NCI-H1105 (cell line): ENCODE data around the gene ERH.
"Not testable (repeated sequence)": the region's sequence is repeated elsewhere in the genome, so short reads cannot be mapped to it uniquely, and the experiment has no call there.

Experiments
- DNase-seq: peaks from one replicate; lab custom pipeline; 2025; lab: John Stamatoyannopoulos, UW

ERH gene

GRCh38 chr14:69395929-69396328, 2.2 kb downstream of the ERH start:
- no peak for DNase-seq

- DNase-seq: no peak
Measured at GRCh38 chr14:69392481-69392880, 5.6 kb downstream of the ERH start.

DNA sequence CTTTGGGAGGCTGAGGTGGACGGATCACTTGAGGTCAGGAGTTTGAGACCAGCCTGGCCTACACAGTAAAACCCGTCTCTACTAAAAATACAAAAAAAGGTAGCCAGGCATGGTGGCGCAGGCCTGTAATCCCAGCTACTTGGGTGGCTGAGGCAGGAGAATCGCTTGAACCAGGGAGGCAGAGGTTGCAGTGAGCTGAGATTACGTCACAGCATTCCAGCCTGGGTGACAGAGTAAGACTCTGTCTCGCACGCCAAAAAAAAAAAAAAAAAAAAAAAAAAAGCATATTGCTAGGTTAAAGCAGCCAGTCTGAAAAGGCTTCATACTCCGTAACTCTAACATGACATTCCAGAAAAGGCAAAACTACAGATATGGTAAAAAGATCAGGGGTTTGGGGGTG, 6.7 kb downstream of the ERH start:
- not testable (repeated sequence) for DNase-seq

DNA sequence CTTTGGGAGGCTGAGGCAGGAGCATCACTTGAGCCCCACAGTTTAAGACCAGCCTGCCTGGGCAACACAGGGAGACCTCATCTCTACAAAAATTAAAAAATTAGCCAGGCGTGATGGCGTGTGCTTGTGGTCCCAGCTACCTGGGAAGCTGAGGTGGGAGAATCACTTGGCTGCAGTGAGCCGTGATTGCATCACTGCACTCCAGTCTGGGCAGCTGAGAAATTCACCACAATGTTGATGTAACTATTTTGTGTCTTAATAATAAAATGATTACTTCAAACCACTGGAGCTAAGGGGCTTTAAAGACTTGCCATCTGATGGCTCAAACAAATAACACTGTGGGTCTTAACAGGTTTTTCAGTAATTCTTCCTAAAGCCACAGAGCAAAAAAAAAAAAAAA, 10.8 kb downstream of the ERH start:
- DNase-seq: no peak

DNA sequence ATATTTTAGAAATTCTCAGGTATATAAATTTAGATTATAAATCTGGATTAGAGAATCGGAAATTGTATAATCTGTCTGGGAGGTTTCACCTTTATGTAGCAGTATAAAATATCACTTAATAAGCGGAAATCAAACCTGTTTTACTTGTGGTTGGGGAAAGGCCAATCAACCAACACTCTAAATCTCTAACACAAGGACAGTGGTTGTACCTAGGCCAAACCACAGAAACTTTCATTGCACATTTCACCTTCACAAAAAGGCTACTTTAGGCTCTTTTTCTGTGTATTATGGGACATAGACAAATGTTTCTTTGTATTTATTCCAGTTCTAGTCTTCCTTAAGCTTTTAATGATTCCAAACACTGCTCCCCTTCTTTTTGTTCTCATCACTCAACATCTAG, 19.8 kb downstream of the ERH start:
- no peak for DNase-seq

DNA sequence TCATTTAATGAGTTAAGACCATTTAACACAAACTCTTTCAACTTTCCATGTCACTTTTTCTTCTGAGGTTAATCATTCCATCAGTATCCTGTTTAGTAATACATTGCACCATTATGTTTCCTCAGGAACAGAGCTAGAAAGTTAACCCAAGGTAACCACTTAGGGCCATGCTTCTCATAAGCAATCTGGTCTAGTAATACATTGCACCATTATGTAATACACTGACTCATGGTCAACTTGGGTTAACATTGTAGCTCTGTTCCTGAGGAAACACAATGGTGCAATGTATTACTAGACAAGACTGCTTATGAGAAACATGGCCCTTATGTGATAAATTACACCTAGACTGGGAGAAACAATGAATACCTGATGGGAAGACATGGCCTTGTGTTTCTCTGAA, 21.7 kb downstream of the ERH start:
- DNase-seq: no peak

DNA sequence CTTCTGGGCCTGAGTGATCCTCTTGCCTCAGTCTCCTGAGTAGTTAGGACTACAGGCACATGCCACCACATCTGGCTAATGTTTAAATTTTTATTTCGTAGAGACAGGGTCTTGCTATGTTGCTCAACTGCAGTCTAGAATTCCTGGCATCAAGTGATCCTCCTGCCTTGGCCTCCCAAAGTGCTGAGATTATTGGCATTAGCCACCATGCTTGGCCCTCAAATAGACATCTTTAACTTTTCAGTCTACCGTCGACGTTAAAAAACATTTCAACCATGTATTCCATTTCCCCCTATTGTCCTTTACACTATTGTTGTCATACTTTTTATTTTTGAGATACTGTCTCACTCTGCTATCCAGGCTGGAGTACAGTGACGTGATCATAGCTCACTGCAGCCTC, 22.4 kb downstream of the ERH start:
- DNase-seq: no peak

DNA sequence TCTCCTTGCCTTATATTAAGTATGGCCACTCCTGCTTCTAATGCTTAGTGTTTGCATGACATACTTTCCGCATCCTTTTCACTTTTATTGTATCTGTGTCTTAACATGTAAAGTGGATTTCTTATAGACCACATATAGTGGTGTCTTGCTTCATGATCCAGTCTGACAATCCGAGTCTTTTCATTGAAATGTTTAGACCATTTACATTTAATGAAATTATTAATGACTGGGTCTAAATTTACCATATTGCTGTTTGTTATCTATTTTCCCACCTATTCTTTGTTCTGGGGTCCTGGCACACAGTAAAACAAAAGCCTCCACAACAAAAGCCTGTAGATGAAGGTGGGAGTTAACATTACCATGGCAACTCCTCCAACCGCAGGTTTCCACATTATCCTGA, 22.9 kb downstream of the ERH start:
- no peak for DNase-seq

- DNase-seq: no peak
Measured at GRCh38 chr14:69374235-69374634, 23.9 kb downstream of the ERH start.

GRCh38 chr14:69373104-69373503, 25.0 kb downstream of the ERH start:
- no peak for DNase-seq

DNA sequence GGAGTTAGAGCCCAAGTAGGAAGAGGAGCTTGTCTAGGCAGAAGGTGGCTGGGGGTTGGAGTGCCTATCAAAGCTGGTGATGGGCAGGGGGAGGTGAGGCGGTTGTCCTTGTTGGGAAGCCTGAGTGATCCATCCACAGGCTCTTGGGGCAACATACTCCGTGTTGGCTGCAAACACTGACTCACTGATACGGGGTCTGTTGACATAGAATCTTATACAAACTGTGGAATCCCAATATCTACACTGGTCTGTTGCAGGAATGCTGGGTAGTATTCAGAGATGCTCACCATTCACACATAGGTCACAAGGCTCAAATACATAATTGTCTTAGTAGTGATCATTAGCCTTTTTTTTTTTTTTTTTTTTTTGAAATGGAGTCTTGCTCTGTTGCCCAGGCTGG, 26.0 kb downstream of the ERH start:
- DNase-seq: no peak

DNA sequence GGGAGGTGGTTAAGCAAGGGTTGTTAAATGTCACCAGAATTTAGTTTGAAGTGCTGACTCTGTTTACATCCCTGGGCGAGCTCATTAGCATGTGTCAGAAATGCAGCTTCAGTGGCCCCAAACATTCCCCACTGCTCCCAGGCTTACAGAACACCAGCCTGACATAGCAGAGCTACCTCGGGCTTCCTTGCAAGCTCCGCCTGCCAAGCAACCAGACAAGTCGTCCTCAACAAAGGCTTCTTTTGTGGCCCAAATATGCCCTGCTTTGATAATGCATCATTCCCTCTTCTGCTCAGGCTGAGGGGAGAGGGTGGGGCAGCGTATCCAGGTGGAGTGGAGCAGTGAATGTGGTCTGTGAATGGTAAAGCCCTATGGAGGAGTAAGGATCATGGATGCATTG, 28.0 kb downstream of the ERH start:
- DNase-seq: no peak

DNA sequence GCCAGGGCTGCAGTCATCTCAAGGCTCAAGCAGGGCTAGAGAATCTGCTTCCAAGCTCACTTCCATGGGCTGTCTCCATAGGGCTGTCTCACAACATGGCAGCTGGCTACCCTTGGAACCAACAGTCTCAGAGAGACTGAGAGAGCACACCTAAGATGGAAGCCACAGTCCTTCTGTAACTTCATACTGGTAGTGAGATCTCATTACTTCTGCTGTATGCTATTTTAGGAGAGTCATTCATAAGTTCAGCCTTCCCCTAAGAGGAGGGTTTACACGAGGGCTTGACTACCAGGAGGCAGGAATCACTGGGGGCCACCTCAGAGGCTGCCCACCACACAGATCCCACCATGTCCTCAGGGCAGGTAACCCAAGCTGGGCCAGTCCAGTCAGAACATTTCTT, 29.7 kb downstream of the ERH start:
- DNase-seq: no peak

DNA sequence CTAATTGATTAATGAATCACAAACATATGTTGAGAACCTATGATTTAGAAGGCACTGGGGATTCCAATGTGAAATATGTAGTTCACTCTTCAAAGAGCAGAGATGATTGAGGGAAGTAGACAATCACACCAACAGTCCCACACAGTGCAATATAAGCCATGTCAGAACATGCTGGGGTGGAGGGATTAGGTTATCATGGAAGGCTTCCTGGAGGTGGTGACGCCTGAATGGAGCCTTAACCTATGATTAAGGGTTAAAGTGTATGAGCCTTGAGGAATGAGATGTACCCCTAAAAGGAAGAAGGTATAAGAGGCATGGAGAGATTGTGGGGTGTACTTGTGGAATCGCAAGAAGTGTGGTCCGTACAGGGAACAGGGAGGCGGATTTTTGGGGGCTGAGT, 31.3 kb downstream of the ERH start:
- DNase-seq: no peak

- DNase-seq: no peak
Measured at GRCh38 chr14:69366069-69366468, 32.0 kb downstream of the ERH start.

DNA sequence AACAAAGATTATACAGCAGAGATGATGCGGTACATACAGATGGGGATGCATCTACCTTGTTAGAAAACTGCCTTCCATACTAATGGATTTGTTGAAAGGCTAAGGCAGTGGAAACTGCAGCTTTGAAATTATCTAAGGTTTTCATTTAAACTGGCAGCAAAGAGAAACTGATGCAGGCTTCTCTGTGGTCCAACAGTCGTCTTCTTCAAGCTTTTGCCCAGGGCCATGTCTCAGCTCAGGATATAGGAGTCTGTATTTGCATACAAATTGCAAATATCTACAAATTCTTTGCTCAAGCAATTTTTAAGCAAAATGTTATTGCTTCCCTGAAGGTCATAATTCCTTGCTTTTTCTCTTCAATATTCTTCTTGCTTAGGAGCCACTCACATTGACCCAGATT, 33.7 kb downstream of the ERH start:
- no peak for DNase-seq

DNA sequence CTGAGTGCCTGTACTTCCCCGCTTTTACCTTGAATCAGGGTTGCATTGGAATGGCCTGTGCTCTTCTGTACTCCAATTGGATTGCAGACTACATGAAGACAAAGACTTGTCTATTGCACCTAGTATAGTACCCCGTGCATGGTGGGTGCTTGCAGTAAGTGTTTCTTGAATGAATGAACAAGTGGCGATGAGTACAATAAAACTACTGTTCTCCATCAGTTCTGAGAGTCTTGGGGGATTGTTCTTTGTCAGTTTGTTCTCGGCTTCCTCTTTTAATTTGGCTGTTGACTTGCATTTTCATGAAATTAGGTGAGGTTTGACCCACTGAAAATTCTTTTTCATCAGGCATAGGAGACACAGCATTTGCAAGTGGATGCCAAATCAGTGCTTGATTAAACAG, 34.1 kb downstream of the ERH start:
- DNase-seq: no peak

GRCh38 chr14:69363055-69363454, 35.0 kb downstream of the ERH start:
- no peak for DNase-seq

- no peak for DNase-seq
Measured at GRCh38 chr14:69360438-69361108, 37.5 kb downstream of the ERH start.

GRCh38 chr14:69358966-69359365, 39.1 kb downstream of the ERH start:
- DNase-seq: no peak

GRCh38 chr14:69358233-69358963, 39.7 kb downstream of the ERH start:
- DNase-seq: no peak

DNA sequence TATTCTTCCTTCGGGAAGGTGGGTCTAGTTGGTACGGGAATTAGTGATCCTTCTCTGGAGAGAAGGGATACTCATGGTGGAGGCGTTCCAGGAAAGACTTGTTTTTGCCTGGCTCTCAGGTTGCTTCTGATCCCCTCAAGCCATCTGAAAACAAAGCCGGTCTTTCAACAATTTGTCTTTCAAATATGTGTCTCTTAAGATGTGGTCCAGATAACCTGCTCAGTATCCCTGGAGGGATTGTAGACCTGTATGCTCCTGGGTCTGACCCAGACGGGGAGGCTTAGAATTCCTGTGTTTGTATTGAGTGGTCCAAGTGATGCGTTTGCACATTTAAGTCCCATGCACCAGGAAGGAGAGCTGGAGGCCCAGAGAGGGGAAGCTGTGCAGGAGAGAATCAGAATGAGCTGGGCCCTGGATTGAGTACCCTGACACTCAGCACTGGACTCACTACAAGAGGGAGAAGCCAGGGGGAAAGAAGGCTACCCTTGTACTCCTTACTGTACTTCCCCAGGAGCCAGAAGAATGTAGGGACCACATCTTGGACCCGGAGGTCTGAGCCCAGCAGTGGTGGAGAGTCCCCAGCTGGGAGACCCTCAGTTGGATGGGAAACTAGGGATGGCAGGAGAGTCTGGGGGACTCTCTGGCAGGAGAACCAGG, 40.4 kb downstream of the ERH start:
- no peak for DNase-seq

GRCh38 chr14:69356903-69357543, 41.1 kb downstream of the ERH start:
- no peak for DNase-seq
